ENCODE data around the gene ARRDC4. TPM values are rescaled to one million over a fixed set of nuclear protein-coding genes. Genes with fewer than 3 reads are reported as not detected.

ARRDC4 gene
- total RNA-seq, 1 experiment from 2014 or later: 8.7 TPM

GRCh38 chr15:97991972-97992541, 31.6 kb downstream of the ARRDC4 start:
- Mint-ChIP-seq H3K27ac (no peak overlapping the region), H3K4me1 (peaks cover 0 to 3% of the 10 kb centered on the region in 2 experiments; a peak in 1 of 4 replicates)
- no peak overlapping the region for H2AFZ ChIP-seq (ENCODE audit: low read length)

More at GRCh38 chr15:97991972-97992541, 31.6 kb downstream of the ARRDC4 start:
- H2AK5ac ChIP-seq (ENCODE audit: insufficient read length, low read length): no peak overlapping the region
- no peaks in the 10 kb centered on the region for H3K4me1 ChIP-seq (ENCODE audit: insufficient read depth, low read length)
- H2BK120ac ChIP-seq (ENCODE audit: low read depth, low read length, poor library complexity, severe bottlenecking): no peak overlapping the region
- Mint-ChIP-seq H3K27me3 (ENCODE audit: low read depth) (peaks cover 1% of the 10 kb centered on the region; the same call in 1 of the 2 replicates), H3K4me3 (no peak overlapping the region), H3K36me3 (ENCODE audit: insufficient read depth in 1 of 3, low read depth in 3 of 3) (peaks cover 5 to 8% (median 8%) of the 10 kb centered on the region in 3 experiments; a peak in 6 of 7 replicates), H3K9me3 (peaks cover 13% of the 10 kb centered on the region in 2 experiments)
- no peak overlapping the region for H2BK20ac ChIP-seq (ENCODE audit: low read depth, low read length, poor library complexity, severe bottlenecking)
- H3K18ac ChIP-seq (ENCODE audit: insufficient read length, low read depth, low read length): no peak overlapping the region
- no peak for DNase-seq
- no peak overlapping the region for H3K4ac ChIP-seq (ENCODE audit: low read depth, low read length)
- no peaks in the 10 kb centered on the region for H3K23me2 ChIP-seq (ENCODE audit: insufficient read length, low read depth, low read length, poor library complexity, severe bottlenecking)
- H3K27me3 ChIP-seq (ENCODE audit: insufficient read depth, low read length): no peaks in the 10 kb centered on the region
- no peak overlapping the region for H2BK15ac ChIP-seq (ENCODE audit: low read depth, low read length)
- no peak overlapping the region for H2BK5ac ChIP-seq (ENCODE audit: insufficient read length, low read length)
- no peak overlapping the region for H4K8ac ChIP-seq (replicated peaks; ENCODE audit: insufficient read length, low read depth, low read length)
- no peak overlapping the region for H3K56ac ChIP-seq (ENCODE audit: insufficient read length, low read depth, low read length)
- no CpG with 5 or more reads among the region's 3 CpGs for WGBS (ENCODE audit: extremely low coverage, insufficient read length, low lambda C conversion rate)
- no peak overlapping the region for H3K27ac ChIP-seq (ENCODE audit: insufficient read length, low read depth, low read length)
- H3K9me3 ChIP-seq (ENCODE audit: control insufficient read depth, low read depth, low read length): no peaks in the 10 kb centered on the region
- no peak overlapping the region for H4K5ac ChIP-seq (ENCODE audit: insufficient read length, low read depth, low read length)
- no peaks in the 10 kb centered on the region for H3K79me1 ChIP-seq (ENCODE audit: insufficient read depth, low read depth, low read length, poor library complexity, severe bottlenecking)
- TF ChIP-seq CTCF (conservative IDR thresholded peaks at IDR 0.05): no peak
- no peak overlapping the region for H2BK12ac ChIP-seq (ENCODE audit: insufficient read length, low read depth, low read length)
- H3K23ac ChIP-seq (ENCODE audit: insufficient read length, low read depth, low read length): no peak overlapping the region
- no peak overlapping the region for H3T11ph ChIP-seq (ENCODE audit: low read length)
- no peaks in the 10 kb centered on the region for H4K20me1 ChIP-seq (ENCODE audit: control insufficient read depth, insufficient read depth, insufficient read length)
- no peak overlapping the region for H3K9ac ChIP-seq (ENCODE audit: extremely low read depth, insufficient read length, low read length)
- H4K91ac ChIP-seq (ENCODE audit: insufficient read length, low read depth, low read length): no peak overlapping the region
- no peaks in the 10 kb centered on the region for H3K79me2 ChIP-seq (ENCODE audit: insufficient read depth, low read length)
- no peak overlapping the region for H3K14ac ChIP-seq (ENCODE audit: insufficient read depth, low read length)
- no peak overlapping the region for H3K4me2 ChIP-seq (ENCODE audit: insufficient read depth, insufficient read length, low read length)
